GM19372 (cell line): ENCODE measurements around the gene OR2A1.
"Not testable (repeated sequence)": the region's sequence is repeated elsewhere in the genome, so short reads cannot be mapped to it uniquely, and the experiment has no call there.

ENCODE experiments used
- ATAC-seq: cut with Tn5 transposase; IDR thresholded peaks from one replicate; pipeline ENCODE4 v1.9.1; 2021; ENCODE audit warnings: mild to moderate bottlenecking, low read depth, moderate library complexity; ENCODE audit not compliant: unreplicated experiment

OR2A1 gene

DNA sequence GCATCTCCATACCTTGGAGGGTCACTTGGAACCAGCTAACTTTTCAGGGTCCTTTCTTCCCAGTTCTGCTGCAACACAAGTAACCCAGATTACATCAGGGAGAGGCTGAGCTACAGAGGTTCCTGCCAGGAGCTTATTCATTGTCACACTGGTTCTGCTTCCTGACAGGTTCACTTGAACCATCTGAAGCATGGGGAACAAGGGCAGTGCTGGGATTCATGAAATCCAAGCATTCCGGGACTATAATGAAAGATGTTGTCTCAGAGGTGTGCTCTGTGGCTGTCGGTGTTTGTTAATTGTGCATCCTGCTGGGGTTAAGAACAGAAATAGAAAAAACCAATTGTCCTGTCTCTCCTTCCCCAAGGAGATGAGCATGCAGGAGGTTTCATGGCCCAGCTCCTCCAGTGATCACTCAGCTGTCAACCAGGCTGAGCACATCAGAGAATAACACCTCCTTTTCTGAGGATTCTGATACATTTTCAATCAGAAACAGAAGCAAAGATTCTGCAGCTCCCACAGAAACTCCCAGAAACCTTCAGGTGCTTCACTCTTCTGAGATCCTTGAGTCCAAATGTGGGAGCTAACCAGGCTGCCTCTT is at the start of gene OR2A1:
Gene OR2A1, plus strand, starts transcription at position 548 of the 598 bp plus-strand sequence. CDS start 5,706 bp downstream, outside the sequence.
- ATAC-seq = not testable (repeated sequence)

- ATAC-seq = not testable (repeated sequence)
Observed at GRCh38 chr7:144264692-144265091, 47.5 kb upstream of the OR2A1 start, which contains the start of gene OR2A7. Gene OR2A7, minus strand, starts transcription at chr7:144264792. Its CDS starts 5,164 bp downstream, at chr7:144259628.

DNA sequence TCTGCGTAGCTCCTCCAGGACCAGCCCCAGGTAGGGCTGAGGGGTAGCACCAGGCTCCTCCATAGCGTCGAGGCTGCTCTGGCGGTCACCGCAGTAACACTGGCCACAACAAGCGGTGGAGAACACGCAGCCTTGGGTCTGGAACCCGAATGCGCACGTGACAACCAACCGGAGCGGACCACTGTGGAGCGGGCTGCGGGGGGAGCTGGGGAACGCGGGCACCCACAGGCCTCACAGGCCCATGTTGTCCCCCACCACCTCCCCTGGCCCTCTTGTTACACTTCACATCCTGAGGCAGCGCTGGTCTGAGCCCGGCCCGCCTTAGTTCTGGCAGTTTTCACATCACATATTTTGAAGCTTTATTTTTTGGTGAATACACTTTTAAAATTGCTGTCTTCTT is 43.0 kb upstream of the OR2A1 start, which contains the start of gene CTAGE8:
Gene CTAGE8, minus strand, starts transcription at position 101 of the 400 bp plus-strand sequence. Its CDS starts 38 bp downstream, at position 63.
- not testable (repeated sequence) for ATAC-seq

GRCh38 chr7:144275281-144275680 is 36.9 kb upstream of the OR2A1 start:
- ATAC-seq = not testable (repeated sequence)

- not testable (repeated sequence) for ATAC-seq
Observed at GRCh38 chr7:144280010-144280409, 32.2 kb upstream of the OR2A1 start.

DNA sequence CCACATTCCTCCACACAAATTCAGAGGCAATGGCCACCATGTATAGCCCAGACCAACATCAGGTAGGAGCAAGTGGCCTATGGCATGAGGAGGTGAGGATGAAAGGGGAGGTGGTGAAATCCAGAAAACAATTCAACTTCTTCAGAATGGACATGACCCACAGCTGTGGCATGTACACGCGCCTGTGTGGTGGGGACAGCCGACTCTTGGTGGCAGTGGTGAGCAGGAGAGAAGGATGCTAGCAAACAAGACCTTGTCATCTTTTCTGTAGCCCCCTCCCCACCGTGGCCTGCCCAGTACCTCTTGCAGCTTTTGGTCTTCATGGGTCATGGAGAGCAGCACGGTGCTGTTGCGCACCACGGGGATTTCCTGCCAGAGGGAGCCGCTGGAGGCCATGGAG is 30.2 kb upstream of the OR2A1 start:
- not testable (repeated sequence) for ATAC-seq

DNA sequence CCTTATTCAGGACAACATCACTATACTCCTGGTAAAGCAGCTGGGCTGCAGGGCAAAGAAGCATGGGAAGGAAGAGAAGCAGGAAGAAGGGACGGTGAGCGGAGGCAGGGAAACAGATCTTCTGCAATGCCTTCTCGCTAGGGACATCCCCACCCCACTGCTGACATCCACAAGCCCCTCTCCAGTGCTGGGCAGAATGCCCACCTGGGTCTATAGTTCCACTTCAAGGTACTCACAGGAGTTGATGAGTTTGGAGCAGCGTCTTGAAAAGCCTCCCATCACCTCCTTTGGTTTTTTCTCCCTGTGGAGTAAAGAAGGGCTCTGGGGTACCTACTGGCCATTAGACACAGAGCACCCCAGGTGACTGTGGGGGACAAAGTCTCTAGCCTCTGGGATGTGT is 29.7 kb upstream of the OR2A1 start:
- ATAC-seq = not testable (repeated sequence)

DNA sequence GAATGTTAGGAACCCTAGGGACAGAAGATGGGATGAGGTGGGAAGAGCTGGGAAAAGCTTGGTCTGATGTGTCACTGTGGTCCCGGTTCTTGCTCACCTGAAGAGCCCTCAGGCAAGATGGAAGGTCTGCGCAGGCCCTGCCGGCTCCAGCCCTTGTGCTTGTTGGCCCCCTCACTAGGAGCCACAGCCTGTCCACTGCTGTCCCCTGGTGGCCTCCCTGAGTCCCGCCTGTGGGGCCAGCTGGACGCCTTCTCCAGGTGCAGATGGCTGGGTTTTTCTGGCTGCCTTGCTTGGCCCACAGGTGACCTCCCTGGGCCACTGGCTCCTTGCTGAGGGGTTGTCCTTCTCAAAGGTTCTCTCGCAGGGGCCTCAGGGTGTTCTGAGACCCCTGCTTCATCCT is 28.5 kb upstream of the OR2A1 start:
- ATAC-seq = not testable (repeated sequence)

GRCh38 chr7:144287171-144287784 is 24.9 kb upstream of the OR2A1 start:
- ATAC-seq = not testable (repeated sequence)

DNA sequence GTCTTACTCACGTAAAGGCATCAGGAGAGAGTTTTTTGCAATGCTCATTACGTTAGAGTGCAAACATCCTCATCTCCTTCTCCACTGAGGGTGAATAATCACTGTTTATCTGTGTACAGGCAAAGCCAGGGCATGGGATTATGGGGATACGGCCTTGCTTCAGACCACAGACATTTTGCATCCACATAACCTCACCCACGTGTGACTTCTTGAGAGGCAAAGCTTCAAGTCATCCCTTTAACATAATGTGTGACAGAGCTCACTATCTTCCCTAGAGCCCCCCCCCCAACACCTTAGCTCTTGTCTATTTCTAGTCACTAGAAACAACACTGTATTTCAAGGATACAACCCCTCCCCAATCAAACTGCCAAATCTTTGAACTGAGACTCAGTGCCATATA is 20.6 kb upstream of the OR2A1 start:
- ATAC-seq = not testable (repeated sequence)

GRCh38 chr7:144292384-144293161 is 19.6 kb upstream of the OR2A1 start:
- ATAC-seq = not testable (repeated sequence)

GRCh38 chr7:144293794-144294499 is 18.3 kb upstream of the OR2A1 start:
- ATAC-seq = peak; percentile 76

GRCh38 chr7:144302578-144303303 is 9.5 kb upstream of the OR2A1 start:
- ATAC-seq = not testable (repeated sequence)

GRCh38 chr7:144303607-144304006 is 8.6 kb upstream of the OR2A1 start:
- not testable (repeated sequence) for ATAC-seq

- ATAC-seq = not testable (repeated sequence)
Observed at GRCh38 chr7:144305156-144305555, 7.1 kb upstream of the OR2A1 start.

GRCh38 chr7:144309702-144310101 is 2.5 kb upstream of the OR2A1 start:
- not testable (repeated sequence) for ATAC-seq

DNA sequence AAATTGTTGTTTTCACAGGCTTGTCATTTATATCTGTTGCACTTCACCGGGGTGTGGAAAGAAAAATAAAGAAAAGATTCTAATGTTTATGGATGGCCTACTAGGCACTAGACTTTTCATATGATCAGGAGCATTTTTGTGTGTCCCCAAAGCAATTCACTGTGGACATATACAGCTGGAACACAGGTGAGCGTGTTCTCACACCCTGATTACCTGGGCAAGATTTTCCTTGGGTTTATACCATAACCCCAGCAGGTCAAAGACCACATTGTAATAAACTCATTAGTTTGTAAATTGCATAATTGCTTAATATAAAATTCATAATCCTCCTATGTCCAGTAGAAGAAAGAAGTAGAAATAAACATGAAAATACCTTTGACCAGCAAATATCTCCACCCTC is 1.0 kb upstream of the OR2A1 start:
- ATAC-seq = not testable (repeated sequence)

DNA sequence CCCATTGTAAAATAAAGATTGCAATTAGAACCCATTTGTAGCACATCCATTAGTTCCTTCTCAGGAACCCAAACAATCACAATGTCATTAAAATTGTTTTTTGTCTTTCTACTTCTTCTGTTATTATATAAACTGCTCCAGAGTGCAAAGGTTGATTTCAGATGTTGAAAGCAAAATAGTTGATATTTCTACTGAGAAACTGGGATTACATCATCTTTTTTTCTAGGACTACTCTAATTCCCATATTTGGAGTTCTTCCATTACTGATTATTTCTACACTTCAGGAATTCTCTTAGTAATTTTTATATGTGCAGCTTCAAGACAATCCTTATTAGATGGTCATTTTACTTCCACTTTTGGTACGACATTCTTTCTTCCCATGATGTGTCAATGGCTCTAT is 5.3 kb downstream of the OR2A1 start:
- not testable (repeated sequence) for ATAC-seq

GRCh38 chr7:144319547-144319946 is 7.3 kb downstream of the OR2A1 start:
- ATAC-seq = not testable (repeated sequence)
